HEK293T (cell line): ENCODE measurements around the gene WDR46.

Experiments used
- ARNT ChIP-seq: fragments of 450-650 bp; IDR thresholded peaks from 2 replicates; pipeline ENCODE4 v1.6.1; 2017; ENCODE audit warnings: mild to moderate bottlenecking
- BHLHE40 ChIP-seq: fragments of 450-650 bp; IDR thresholded peaks from 2 replicates; pipeline ENCODE4 v1.6.1; 2016; ENCODE audit warnings: mild to moderate bottlenecking, moderate library complexity, borderline replicate concordance
- CTBP1 ChIP-seq: fragments of 450-650 bp; IDR thresholded peaks from 2 replicates; pipeline ENCODE4 v1.6.1; 2016; ENCODE audit warnings: borderline replicate concordance
- ELF4 ChIP-seq: fragments of 450-650 bp; IDR thresholded peaks from 2 replicates; pipeline ENCODE4 v1.6.1; 2017; ENCODE audit warnings: antibody characterized with exemption
- FOXM1 ChIP-seq: fragments of 450-650 bp; IDR thresholded peaks from 2 replicates; pipeline ENCODE4 v1.6.1; 2017; ENCODE audit warnings: mild to moderate bottlenecking, borderline replicate concordance
- L3MBTL2 ChIP-seq: fragments of 450-650 bp; conservative IDR thresholded peaks from 2 replicates; pipeline ENCODE4 v1.6.1; 2016; ENCODE audit warnings: mild to moderate bottlenecking
- LEF1 ChIP-seq: fragments of 450-650 bp; IDR thresholded peaks from 2 replicates; pipeline ENCODE4 v1.6.1; 2017; ENCODE audit warnings: mild to moderate bottlenecking, borderline replicate concordance
- NFRKB ChIP-seq: fragments of 450-650 bp; IDR thresholded peaks from 2 replicates; pipeline ENCODE4 v1.6.1; 2016; ENCODE audit warnings: mild to moderate bottlenecking, moderate library complexity
- PKNOX1 ChIP-seq: fragments of 450-650 bp; IDR thresholded peaks from 2 replicates; pipeline ENCODE4 v1.6.1; 2016
- SP1 ChIP-seq: fragments of 450-650 bp; IDR thresholded peaks from 2 replicates; pipeline ENCODE4 v1.6.1; 2017
- SUZ12 ChIP-seq: fragments of 450-650 bp; IDR thresholded peaks from 2 replicates; pipeline ENCODE4 v1.6.1; 2016; ENCODE audit warnings: mild to moderate bottlenecking

- no peak for TF ChIP-seq FOXM1
- TF ChIP-seq NFRKB, result no peak
- no peak for TF ChIP-seq PKNOX1
- no peak for TF ChIP-seq ELF4
- no peak for TF ChIP-seq CTBP1
- no peak for TF ChIP-seq L3MBTL2
- no peak for TF ChIP-seq BHLHE40
- no peak for TF ChIP-seq SP1
- TF ChIP-seq SUZ12, result no peak
- no peak for TF ChIP-seq LEF1
- TF ChIP-seq ARNT, result no peak
Observed at GRCh38 chr6:33251395-33252012, 37.5 kb downstream of the WDR46 start.
